Measurements from ENCODE around the gene IFI30. TPM values are rescaled to one million over a fixed set of nuclear protein-coding genes. Genes with fewer than 3 reads are reported as not detected.

Gene IFI30
- total RNA-seq, 1 donor from 2014 or later = 682 TPM

GRCh38 chr19:18174983-18175382 is 1.4 kb downstream of the IFI30 start:
- no peak for TF ChIP-seq CTCF (IDR thresholded peaks at IDR 0.05)
- Histone ChIP-seq H3K9me3 (no peaks in the 10 kb centered on the region), H3K4me1 (peaks cover 18% of the 10 kb centered on the region), H3K27me3 (ENCODE audit: low read depth) (no peaks in the 10 kb centered on the region), H3K4me3 (peak overlapping the region; percentile 89), H3K36me3 (peaks cover 27% of the 10 kb centered on the region), H3K27ac (no peak overlapping the region)
- DNase-seq = no peak
- intact Hi-C loops (cut with DNase I) = no loop called here
- no peak for ATAC-seq

- TF ChIP-seq CTCF (IDR thresholded peaks at IDR 0.05) = no peak
- Histone ChIP-seq H3K36me3 (peaks cover 27% of the 10 kb centered on the region), H3K9me3 (no peaks in the 10 kb centered on the region), H3K27ac (no peak overlapping the region), H3K27me3 (ENCODE audit: low read depth) (no peaks in the 10 kb centered on the region), H3K4me3 (peak overlapping the region; percentile 89), H3K4me1 (peaks cover 17% of the 10 kb centered on the region)
- ATAC-seq = no peak
- intact Hi-C loops (cut with DNase I) = no loop called here
- no peak for DNase-seq
Measured at GRCh38 chr19:18176367-18177310, 3.0 kb downstream of the IFI30 start.

GRCh38 chr19:18179957-18180356 is 6.3 kb downstream of the IFI30 start:
- H3K27me3 ChIP-seq (ENCODE audit: low read depth) = no peaks in the 10 kb centered on the region
- DNase-seq (no peak), ATAC-seq (no peak)
- intact Hi-C loops (cut with DNase I) = no loop called here
- no peaks in the 10 kb centered on the region for H3K9me3 ChIP-seq
- no peaks in the 10 kb centered on the region for H3K4me1 ChIP-seq
- H3K27ac ChIP-seq = no peak overlapping the region
- TF ChIP-seq CTCF (IDR thresholded peaks at IDR 0.05) = no peak
- peaks cover 27% of the 10 kb centered on the region for H3K36me3 ChIP-seq
- H3K4me3 ChIP-seq = no peak overlapping the region

GRCh38 chr19:18183529-18183928 is 9.9 kb downstream of the IFI30 start:
- Histone ChIP-seq H3K4me3 (no peak overlapping the region), H3K27ac (no peak overlapping the region)
- ATAC-seq = no peak

GRCh38 chr19:18185538-18185937 is 11.9 kb downstream of the IFI30 start:
- no peaks in the 10 kb centered on the region for H3K27me3 ChIP-seq (ENCODE audit: low read depth)
- H3K4me1 ChIP-seq = no peaks in the 10 kb centered on the region
- no peaks in the 10 kb centered on the region for H3K9me3 ChIP-seq
- H3K4me3 ChIP-seq = no peak overlapping the region
- intact Hi-C loops (cut with DNase I) = no loop called here
- TF ChIP-seq CTCF (IDR thresholded peaks at IDR 0.05) = no peak
- ATAC-seq (no peak), DNase-seq (no peak)
- H3K36me3 ChIP-seq = no peaks in the 10 kb centered on the region
- no peak overlapping the region for H3K27ac ChIP-seq

More at GRCh38 chr19:18183529-18183928, 9.9 kb downstream of the IFI30 start:
- Histone ChIP-seq H3K36me3 (no peaks in the 10 kb centered on the region), H3K4me1 (no peaks in the 10 kb centered on the region), H3K9me3 (no peaks in the 10 kb centered on the region), H3K27me3 (ENCODE audit: low read depth) (no peaks in the 10 kb centered on the region)
- DNase-seq = no peak
- TF ChIP-seq CTCF (IDR thresholded peaks at IDR 0.05) = no peak
- intact Hi-C loops (cut with DNase I) = no loop called here

All from lower lobe of right lung (tissue), 2 donors.